Epithelial cell of proximal tubule (primary cell): ENCODE results near the gene FERMT2. TPM values are rescaled to one million over a fixed set of nuclear protein-coding genes. Genes with fewer than 3 reads are reported as not detected.
"Not testable (repeated sequence)": the region's sequence is repeated elsewhere in the genome, so short reads cannot be mapped to it uniquely, and the experiment has no call there.

Source experiments
- DNase-seq: peaks from one replicate; pipeline ENCODE4 v3.0.0-alpha.2; 2011; ENCODE audit warnings: low read depth
- H3K4me3 ChIP-seq: 2 replicates; pipeline ENCODE4 v1.5.1; 2011; ENCODE audit warnings: low read depth, mild to moderate bottlenecking, low read length
- CTCF ChIP-seq: conservative IDR thresholded peaks from 2 replicates; pipeline ENCODE4 v1.5.1; 2012; ENCODE audit warnings: low read depth, mild to moderate bottlenecking, low read length
- total RNA-seq: library from RNA; depleted of rRNA; stranded (reverse); fragments of >200 nt; gene quantifications from 2 replicates; pipeline ENCODE4 v1.2.3, GENCODE V29; 2015

Gene FERMT2
- total RNA-seq, 1 donor from 2014 or later: 60.1 TPM

DNA sequence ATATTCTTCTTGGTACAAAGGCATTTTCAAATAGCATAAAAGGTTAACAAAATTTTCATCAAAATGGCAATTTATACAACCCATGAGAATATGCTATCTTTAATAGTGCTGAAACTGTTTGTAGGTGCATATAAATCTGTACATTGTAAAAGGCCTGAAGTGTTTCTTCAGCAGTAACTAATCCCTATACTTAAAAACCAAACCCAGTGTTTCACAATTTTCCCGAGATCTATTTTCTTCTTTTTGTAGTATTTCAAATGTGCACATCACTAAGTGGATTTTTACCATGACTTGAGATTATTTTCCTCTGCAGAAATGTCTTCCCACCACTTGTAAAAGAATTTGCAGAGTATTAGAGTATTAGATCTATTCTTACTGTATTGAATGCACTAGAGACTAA lies 76.5 kb downstream of the FERMT2 start:
- no peak for DNase-seq
- TF ChIP-seq CTCF: no peak
- no peak overlapping the region for H3K4me3 ChIP-seq

GRCh38 chr14:52873694-52874093 lies 77.2 kb downstream of the FERMT2 start:
- no peak overlapping the region for H3K4me3 ChIP-seq
- no peak for TF ChIP-seq CTCF
- no peak for DNase-seq

- no peak for DNase-seq
- no peak for TF ChIP-seq CTCF
- H3K4me3 ChIP-seq: no peak overlapping the region
These were observed 77.8 kb downstream of the FERMT2 start for GRCh38 chr14:52873065-52873464.

DNA sequence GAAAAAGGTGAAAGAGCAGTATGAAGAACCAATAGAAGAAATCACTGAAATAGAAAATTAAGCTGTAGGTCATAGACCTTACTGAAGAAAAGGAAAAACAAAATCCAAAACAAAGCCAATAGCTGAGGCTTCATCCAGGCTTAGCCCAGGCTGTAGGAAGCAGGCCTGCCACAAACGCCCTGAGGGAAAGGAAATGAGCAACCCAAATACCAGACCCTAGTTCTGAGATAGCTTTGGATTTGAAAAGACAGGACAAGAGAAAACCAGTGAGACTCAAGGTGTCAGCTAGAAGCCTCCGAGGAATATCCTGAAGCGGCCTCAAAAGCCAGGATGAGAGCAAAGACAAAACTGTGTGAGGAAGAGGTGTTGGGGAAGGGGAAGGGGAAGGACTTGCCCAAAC lies 79.2 kb downstream of the FERMT2 start:
- TF ChIP-seq CTCF: no peak
- no peak overlapping the region for H3K4me3 ChIP-seq
- no peak for DNase-seq

GRCh38 chr14:52868911-52869618 lies 81.8 kb downstream of the FERMT2 start:
- DNase-seq: no peak
- TF ChIP-seq CTCF: no peak
- H3K4me3 ChIP-seq: no peak overlapping the region

- not testable (repeated sequence) for DNase-seq, H3K4me3 ChIP-seq
These were observed 86.0 kb downstream of the FERMT2 start for GRCh38 chr14:52864893-52865292.

DNA sequence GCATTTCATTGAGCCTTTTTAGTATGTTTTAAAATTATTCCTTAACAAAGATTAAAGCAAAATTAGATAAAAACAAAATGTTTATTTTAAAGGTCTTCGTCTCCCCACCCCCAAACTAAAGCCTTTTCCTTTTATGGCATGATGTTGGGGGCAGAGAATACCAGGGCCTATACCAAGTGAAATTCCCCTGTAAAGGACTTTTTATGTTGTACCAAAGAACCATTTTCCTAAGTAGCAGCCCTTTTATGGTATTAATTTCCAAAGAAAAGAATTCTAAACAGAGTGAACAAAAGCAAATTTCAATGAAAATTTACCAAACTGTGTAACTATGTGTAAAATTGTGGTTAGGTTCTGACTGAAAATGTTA lies 87.5 kb downstream of the FERMT2 start:
- TF ChIP-seq CTCF: no peak
- H3K4me3 ChIP-seq: no peak overlapping the region

More for the DNA sequence above, 87.5 kb downstream of the FERMT2 start:
- no peak for DNase-seq
